IMR-90 (cell line): ENCODE data around the gene PAGE1. TPM values are rescaled to one million over a fixed set of nuclear protein-coding genes. Genes with fewer than 3 reads are reported as not detected.

Source experiments
- ATAC-seq: fragments of 200-7000 bp; cut with Tn5 transposase; 2 replicates; pipeline ENCODE4 v1.9.1; 2020; ENCODE audit warnings: low read depth, mild to moderate bottlenecking, moderate library complexity
- Bru-seq: library from RNA; stranded (reverse); fragments of 400-500 nt; gene quantifications from one replicate; lab custom pipeline; 2021; lab: Mats Ljungman, UMichigan
- BruChase-seq, 2 experiments: library from RNA; stranded (reverse); fragments of 400-500 nt; gene quantifications; one replicate each; lab custom pipeline; 2021; lab: Mats Ljungman, UMichigan
- BruUV-seq: library from RNA; stranded (reverse); fragments of 400-500 nt; replicated peaks from 2 replicates; lab custom pipeline; 2021; lab: Mats Ljungman, UMichigan
- CTCF ChIA-PET: fragments of 300-600 bp; formaldehyde crosslinking; extraction: SDS; loops from one replicate; lab custom pipeline; 2021; ENCODE audit warnings: antibody characterized with exemption; lab: Yijun Ruan, JAX
- POLR2A ChIA-PET: fragments of 300-600 bp; sonication (Branson Sonifier 250); formaldehyde crosslinking; loops from one replicate; lab custom pipeline; 2022; ENCODE audit warnings: antibody characterized with exemption; ENCODE audit not compliant: unreplicated experiment; lab: Charles Lee
- DNase-seq: peaks from one replicate; pipeline ENCODE4 v3.0.0; 2013
- H2AFZ ChIP-seq: replicated peaks from 2 replicates; pipeline ENCODE3; 2013; ENCODE audit warnings: low read length, mild to moderate bottlenecking; ENCODE audit not compliant: poor library complexity
- H2AK5ac ChIP-seq: 2 replicates; pipeline ENCODE4 v1.6.1; 2013; ENCODE audit warnings: low read depth, low read length, inconsistent platforms
- H2AK9ac ChIP-seq: replicated peaks from 2 replicates; pipeline ENCODE3; 2013; ENCODE audit warnings: mild to moderate bottlenecking, low read depth, low read length, moderate library complexity; ENCODE audit not compliant: poor library complexity
- H2BK120ac ChIP-seq: 2 replicates; pipeline ENCODE4 v1.6.1; 2013; ENCODE audit warnings: low read depth, low read length, inconsistent platforms
- H2BK15ac ChIP-seq: 3 replicates; pipeline ENCODE4 v1.6.1; 2013; ENCODE audit warnings: low read depth, low read length, inconsistent platforms
- H2BK20ac ChIP-seq: 2 replicates; pipeline ENCODE4 v1.6.1; 2013; ENCODE audit warnings: low read depth, mild to moderate bottlenecking, inconsistent platforms, low read length, moderate library complexity
- H2BK5ac ChIP-seq: 2 replicates; pipeline ENCODE4 v1.6.1; 2013; ENCODE audit warnings: mild to moderate bottlenecking, low read depth, low read length, inconsistent platforms; ENCODE audit not compliant: poor library complexity, severe bottlenecking
- H3K14ac ChIP-seq: replicated peaks from 2 replicates; pipeline ENCODE4 v1.6.1; 2013; ENCODE audit warnings: low read depth, low read length, inconsistent platforms
- H3K18ac ChIP-seq: 2 replicates; pipeline ENCODE4 v1.6.1; 2013; ENCODE audit warnings: low read depth, low read length, control low read depth
- H3K23ac ChIP-seq: 2 replicates; pipeline ENCODE4 v1.6.1; 2013; ENCODE audit warnings: low read depth, low read length, inconsistent platforms
- H3K27ac ChIP-seq: 2 replicates; pipeline ENCODE4 v1.5.1; 2013; ENCODE audit warnings: mild to moderate bottlenecking, control low read depth, low read length; ENCODE audit not compliant: insufficient read depth
- H3K27me3 ChIP-seq: 2 replicates; pipeline ENCODE4 v1.6.1; 2013; ENCODE audit warnings: low read length; ENCODE audit not compliant: control insufficient read depth, insufficient read depth
- H3K36me3 ChIP-seq: 2 replicates; pipeline ENCODE4 v1.6.1; 2013; ENCODE audit warnings: low read length, mixed read lengths; ENCODE audit not compliant: control insufficient read depth, insufficient read depth
- H3K4ac ChIP-seq: 2 replicates; pipeline ENCODE4 v1.6.1; 2013; ENCODE audit warnings: low read depth, low read length, inconsistent platforms
- H3K4me1 ChIP-seq: 2 replicates; pipeline ENCODE4 v1.6.1; 2013; ENCODE audit warnings: low read length, mixed read lengths; ENCODE audit not compliant: control insufficient read depth, insufficient read depth
- H3K4me2 ChIP-seq: 2 replicates; pipeline ENCODE4 v1.6.1; 2013; ENCODE audit warnings: low read depth, mild to moderate bottlenecking, control low read depth, low read length, moderate library complexity
- H3K4me3 ChIP-seq: 2 replicates; pipeline ENCODE4 v1.5.1; 2013; ENCODE audit warnings: low read depth, mild to moderate bottlenecking, control low read depth, low read length, moderate library complexity; ENCODE audit not compliant: insufficient read depth
- H3K56ac ChIP-seq: 2 replicates; pipeline ENCODE4 v1.6.1; 2013; ENCODE audit warnings: low read length, inconsistent platforms; ENCODE audit not compliant: insufficient read depth; ENCODE audit errors: extremely low read depth
- H3K79me1 ChIP-seq, 2 experiments: 2 replicates each; pipeline ENCODE4 v1.6.1; 2013; ENCODE audit warnings: low read length in 2 of 2, inconsistent platforms in 1 of 2, low read depth in 1 of 2
- H3K9ac ChIP-seq: 2 replicates; pipeline ENCODE4 v1.6.1; 2013; ENCODE audit warnings: low read depth, low read length, control low read depth
- H3K9me1 ChIP-seq: 2 replicates; pipeline ENCODE4 v1.6.1; 2013; ENCODE audit warnings: low read length, inconsistent platforms; ENCODE audit not compliant: insufficient read depth
- H3K9me3 ChIP-seq: 2 replicates; pipeline ENCODE4 v1.6.1; 2013; ENCODE audit warnings: low read length; ENCODE audit not compliant: control insufficient read depth, insufficient read depth
- H4K20me1 ChIP-seq: 2 replicates; pipeline ENCODE4 v1.6.1; 2013; ENCODE audit warnings: low read length, inconsistent platforms; ENCODE audit not compliant: insufficient read depth
- H4K5ac ChIP-seq: 2 replicates; pipeline ENCODE4 v1.6.1; 2013; ENCODE audit warnings: mild to moderate bottlenecking, low read depth, low read length, control low read depth
- H4K8ac ChIP-seq, 2 experiments: 2 replicates each; pipeline ENCODE4 v1.6.1; 2013; ENCODE audit warnings: low read depth in 2 of 2, low read length in 2 of 2, control low read depth in 1 of 2, inconsistent platforms in 1 of 2
- H4K91ac ChIP-seq: 2 replicates; pipeline ENCODE4 v1.6.1; 2013; ENCODE audit warnings: low read depth, low read length, inconsistent platforms; ENCODE audit not compliant: insufficient read depth
- BHLHE40 ChIP-seq: fragments of 150-350 bp; IDR thresholded peaks from 2 replicates; pipeline ENCODE4 v1.6.1; 2016; ENCODE audit warnings: mild to moderate bottlenecking, low read depth, low read length
- CEBPB ChIP-seq: IDR thresholded peaks from 2 replicates; pipeline ENCODE4 v1.6.1; 2012; ENCODE audit warnings: low read depth, low read length, improper control_type of control experiment
- CHD1 ChIP-seq: IDR thresholded peaks from 2 replicates; pipeline ENCODE4 v1.6.1; 2012; ENCODE audit warnings: low read depth, low read length, improper control_type of control experiment
- FOS ChIP-seq: fragments of 150-350 bp; IDR thresholded peaks from 2 replicates; pipeline ENCODE4 v1.6.1; 2016; ENCODE audit warnings: low read depth, low read length
- MAFK ChIP-seq: IDR thresholded peaks from 2 replicates; pipeline ENCODE4 v1.6.1; 2012; ENCODE audit warnings: low read depth, low read length, improper control_type of control experiment
- MAZ ChIP-seq: IDR thresholded peaks from 2 replicates; pipeline ENCODE4 v1.6.1; 2012; ENCODE audit warnings: low read depth, mild to moderate bottlenecking, low read length, improper control_type of control experiment, moderate library complexity, borderline replicate concordance
- MXI1 ChIP-seq: IDR thresholded peaks from 2 replicates; pipeline ENCODE4 v1.6.1; 2012; ENCODE audit warnings: low read depth, mild to moderate bottlenecking, low read length, moderate library complexity, borderline replicate concordance
- NFE2L2 ChIP-seq: fragments of 150-350 bp; IDR thresholded peaks from 2 replicates; pipeline ENCODE4 v1.6.1; 2016; ENCODE audit warnings: low read depth, mild to moderate bottlenecking, low read length
- POLR2A ChIP-seq: IDR thresholded peaks from 2 replicates; pipeline ENCODE4 v1.6.1; 2012; ENCODE audit warnings: mild to moderate bottlenecking, low read depth, low read length
- RAD21 ChIP-seq: IDR thresholded peaks from 2 replicates; pipeline ENCODE4 v1.6.1; 2012; ENCODE audit warnings: low read length, improper control_type of control experiment
- RCOR1 ChIP-seq: IDR thresholded peaks from 2 replicates; pipeline ENCODE4 v1.6.1; 2012; ENCODE audit warnings: mild to moderate bottlenecking, low read length, improper control_type of control experiment; ENCODE audit not compliant: insufficient replicate concordance
- SMC3 ChIP-seq: fragments of 150-350 bp; IDR thresholded peaks from 2 replicates; pipeline ENCODE4 v1.6.1; 2016; ENCODE audit warnings: low read depth, mild to moderate bottlenecking, antibody characterized with exemption, low read length, moderate library complexity
- WGBS, 2 experiments: methylation state at CpG; one replicate each; pipeline versions ENCODE4 v1.1.5 to v1.1.7; 2013; ENCODE audit warnings: missing lambda C conversion rate in 2 of 2; ENCODE audit not compliant: insufficient read length in 1 of 2; ENCODE audit errors: extremely low coverage in 2 of 2; 5-methylcytosine and 5-hydroxymethylcytosine counted together
- dilution Hi-C: fragments of 300-500 bp; cut with HindIII; formaldehyde crosslinking; loops from one replicate; pipeline ENCODE4 v1.14.3; 2018; ENCODE audit warnings: low sequenced_read_pairs; ENCODE audit not compliant: unreplicated experiment
- in situ Hi-C: fragments of 300-500 bp; cut with MboI; formaldehyde crosslinking; loops from 3 replicates; pipeline ENCODE4 v1.14.3; 2019; ENCODE audit warnings: low sequenced_read_pairs, inconsistent platforms, mixed read lengths
- intact Hi-C: fragments of 100-400 bp; cut with micrococcal nuclease; formaldehyde crosslinking; loops from 2 replicates; pipeline ENCODE4 v1.10.0; 2022
- long read RNA-seq: library from polyadenylated mRNA; unstranded; transcript quantifications from one replicate; pipeline ENCODE4 v2.0.0, GENCODE V29; 2021; ENCODE audit not compliant: unreplicated experiment
- polyA plus RNA-seq, 3 experiments: library from polyadenylated mRNA; depleted of rRNA; stranded (reverse); fragments of >200 nt; gene quantifications; 2 replicates each; pipeline ENCODE4 v1.2.3, GENCODE V29; 2012; ENCODE audit warnings: low replicate concordance in 1 of 3
- total RNA-seq: library from RNA; depleted of rRNA; stranded (reverse); fragments of >200 nt; gene quantifications from 2 replicates; pipeline ENCODE4 v1.2.3, GENCODE V29; 2012; rRNA removed
- TF ChIP-seq, protein P1 (sequence below): fragments of 150-350 bp; IDR thresholded peaks from 2 replicates; pipeline ENCODE4 v1.6.1; 2016; ENCODE audit warnings: low read depth, mild to moderate bottlenecking, low read length, moderate library complexity, borderline replicate concordance
- TF ChIP-seq, protein P2 (sequence below): fragments of 150-350 bp; IDR thresholded peaks from 2 replicates; pipeline ENCODE4 v1.6.1; 2017; ENCODE audit warnings: mild to moderate bottlenecking, antibody characterized with exemption, low read length, low read depth

Gene PAGE1, protein sequence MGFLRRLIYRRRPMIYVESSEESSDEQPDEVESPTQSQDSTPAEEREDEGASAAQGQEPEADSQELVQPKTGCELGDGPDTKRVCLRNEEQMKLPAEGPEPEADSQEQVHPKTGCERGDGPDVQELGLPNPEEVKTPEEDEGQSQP
- not detected in 2 replicates for total RNA-seq
- not detected in 2 replicates for polyA plus RNA-seq (2012; rRNA removed)
- not detected in 2 replicates for polyA plus RNA-seq (2012; cell fraction: cytosol; rRNA removed)
- not detected in 2 replicates for polyA plus RNA-seq (2012; cell fraction: nucleus; rRNA removed; ENCODE audit: low replicate concordance)
- Bru-seq, nascent RNA, result not detected
- BruChase-seq, experiment 1, labeled RNA remaining after a 6-hour chase, result not detected
- not detected for BruChase-seq, experiment 2, labeled RNA remaining after a 2-hour chase
- long read RNA-seq, result 0 reads

DNA sequence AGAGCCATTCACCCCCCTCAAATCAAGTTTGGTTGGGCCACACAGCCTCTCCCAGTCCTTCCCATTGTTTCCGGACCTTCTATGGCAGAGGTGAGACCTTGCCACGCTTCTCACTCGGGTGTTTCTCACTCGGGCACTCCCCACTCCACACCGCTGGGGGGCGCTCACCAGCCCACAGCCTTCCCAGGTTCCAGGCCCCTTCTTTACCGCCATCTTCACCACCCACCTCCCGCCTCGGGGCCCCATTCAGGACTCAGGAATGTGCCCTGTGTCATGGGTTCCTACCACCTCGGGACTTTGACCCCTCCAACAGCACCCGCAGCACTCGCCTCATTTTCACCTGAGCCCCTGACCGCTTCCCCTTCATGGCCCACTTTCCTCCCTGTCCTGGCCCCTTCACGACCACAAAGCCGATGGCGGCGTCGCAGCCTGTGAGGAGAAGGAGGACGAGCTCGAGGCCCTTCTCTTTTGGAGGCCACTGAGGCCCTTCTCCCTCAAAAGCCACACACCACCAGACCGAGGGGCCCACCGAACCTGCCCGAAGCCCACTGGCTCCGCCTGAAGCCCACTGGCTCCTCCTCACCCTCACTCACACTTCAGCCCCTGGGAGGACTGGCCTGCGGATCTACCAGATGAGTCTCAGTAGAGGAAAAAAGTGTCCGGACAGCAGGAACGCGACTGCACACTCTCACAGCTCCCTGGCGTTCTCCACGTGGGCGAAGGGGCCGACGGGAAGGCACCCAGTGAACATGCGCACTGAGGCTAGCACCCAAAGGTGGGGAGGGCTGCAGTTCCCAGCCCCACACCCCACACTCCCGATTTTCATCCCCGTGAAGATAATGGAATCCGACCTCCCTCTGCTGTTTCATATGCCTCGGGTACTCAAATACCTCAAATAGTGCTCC, at the start of gene PAGE1:
Gene PAGE1 (minus strand): TSS at position 709 of the 905 bp plus-strand sequence. CDS start 1,214 bp downstream, outside the sequence.
- no peak within 1 kb of the TSS for H3K4me2 ChIP-seq
- no TSS peak for BruUV-seq
- no peak within 1 kb of the TSS for H3K27ac ChIP-seq
- H2BK20ac ChIP-seq, result no peak within 1 kb of the TSS
- H2BK15ac ChIP-seq, result no peak within 1 kb of the TSS
- H3K27me3 ChIP-seq, result no peaks in the 10 kb centered on the region
- H4K91ac ChIP-seq, result no peak within 1 kb of the TSS
- no peaks in the 10 kb centered on the region for H4K20me1 ChIP-seq
- CTCF ChIA-PET, result no interaction called here
- H3K4ac ChIP-seq, result no peak within 1 kb of the TSS
- in situ Hi-C loops, result no loop called here
- no peak within 1 kb of the TSS for H3K4me3 ChIP-seq
- H3K9me1 ChIP-seq, result no peaks in the 10 kb centered on the region
- POLR2A ChIA-PET, result no interaction called here
- no peak within 1 kb of the TSS for H3K18ac ChIP-seq
- H3K23ac ChIP-seq, result no peak within 1 kb of the TSS
- no peak within 1 kb of the TSS for H2AFZ ChIP-seq
- no peak within 1 kb of the TSS for H3K56ac ChIP-seq
- no peaks in the 10 kb centered on the region for H3K36me3 ChIP-seq
- dilution Hi-C loops, result no loop called here
- no peak within 1 kb of the TSS for H2AK9ac ChIP-seq
- H2BK120ac ChIP-seq, result no peak within 1 kb of the TSS
- H3K9me3 ChIP-seq, result peaks cover 3% of the 10 kb centered on the region; the same call in 1 of the 2 replicates
- H3K14ac ChIP-seq, result no peak within 1 kb of the TSS
- H4K8ac ChIP-seq, result no peak within 1 kb of the TSS
- no peaks in the 10 kb centered on the region for H3K4me1 ChIP-seq
- H2BK5ac ChIP-seq, result no peak within 1 kb of the TSS
- H4K5ac ChIP-seq, result no peak within 1 kb of the TSS
- no peaks in the 10 kb centered on the region for H3K79me1 ChIP-seq
- no peak within 1 kb of the TSS for H3K9ac ChIP-seq
- WGBS, 2 experiments, result 71% methylated on average over 19 of the region's 38 CpGs; no CpG with 5 or more reads in 1 of the 2 experiments
- intact Hi-C loops, result no loop called here
- DNase-seq (no peak), ATAC-seq (no peak)
- TF ChIP-seq CEBPB, result no peak
- TF ChIP-seq MAZ, result no peak
- no peak for TF ChIP-seq SMC3
- TF ChIP-seq CHD1, result no peak
- no peak for TF ChIP-seq BHLHE40
- TF ChIP-seq, protein P1, sequence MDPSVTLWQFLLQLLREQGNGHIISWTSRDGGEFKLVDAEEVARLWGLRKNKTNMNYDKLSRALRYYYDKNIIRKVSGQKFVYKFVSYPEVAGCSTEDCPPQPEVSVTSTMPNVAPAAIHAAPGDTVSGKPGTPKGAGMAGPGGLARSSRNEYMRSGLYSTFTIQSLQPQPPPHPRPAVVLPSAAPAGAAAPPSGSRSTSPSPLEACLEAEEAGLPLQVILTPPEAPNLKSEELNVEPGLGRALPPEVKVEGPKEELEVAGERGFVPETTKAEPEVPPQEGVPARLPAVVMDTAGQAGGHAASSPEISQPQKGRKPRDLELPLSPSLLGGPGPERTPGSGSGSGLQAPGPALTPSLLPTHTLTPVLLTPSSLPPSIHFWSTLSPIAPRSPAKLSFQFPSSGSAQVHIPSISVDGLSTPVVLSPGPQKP, result no peak
- TF ChIP-seq RAD21, result no peak
- no peak for TF ChIP-seq NFE2L2
- TF ChIP-seq, protein P2, sequence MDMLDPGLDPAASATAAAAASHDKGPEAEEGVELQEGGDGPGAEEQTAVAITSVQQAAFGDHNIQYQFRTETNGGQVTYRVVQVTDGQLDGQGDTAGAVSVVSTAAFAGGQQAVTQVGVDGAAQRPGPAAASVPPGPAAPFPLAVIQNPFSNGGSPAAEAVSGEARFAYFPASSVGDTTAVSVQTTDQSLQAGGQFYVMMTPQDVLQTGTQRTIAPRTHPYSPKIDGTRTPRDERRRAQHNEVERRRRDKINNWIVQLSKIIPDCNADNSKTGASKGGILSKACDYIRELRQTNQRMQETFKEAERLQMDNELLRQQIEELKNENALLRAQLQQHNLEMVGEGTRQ, result no peak
- no peak for TF ChIP-seq MAFK
- no peak for TF ChIP-seq POLR2A
- no peak for TF ChIP-seq RCOR1
- no peak for TF ChIP-seq MXI1
- TF ChIP-seq FOS, result no peak
- H2AK5ac ChIP-seq, result no peak within 1 kb of the TSS
